ENCODE data around the gene UBN1. TPM values are rescaled to one million over a fixed set of nuclear protein-coding genes. Genes with fewer than 3 reads are reported as not detected.

UBN1 gene
- total RNA-seq, 5 donors from 2014 or later (not counting 1 experiment from before 2014, with no cell fraction given): 41.8 to 53.7 (median 48.2) TPM

- WGBS (ENCODE audit: insufficient coverage): 100% methylated on average over 7 of the region's 7 CpGs
- H3K4me3 Mint-ChIP-seq: no peak overlapping the region
- H3K27me3 Mint-ChIP-seq: no peaks in the 10 kb centered on the region
- Histone ChIP-seq H3K27ac (ENCODE audit: low read length) (no peak overlapping the region), H3K4me3 (ENCODE audit: control insufficient read depth in 1 of 2, extremely low read depth in 1 of 2, low read length in 1 of 2) (no peak overlapping the region), H3K9me3 (no peaks in the 10 kb centered on the region), H3K36me3 (ENCODE audit: control insufficient read depth in 2 of 2, extremely low read depth in 1 of 2, insufficient read depth in 1 of 2, low read length in 1 of 2) (peaks cover 10 to 83% of the 10 kb centered on the region in 2 donors), H3K27me3 (replicated peaks in 1 of 2; ENCODE audit: control insufficient read depth in 2 of 2, extremely low read depth in 1 of 2, insufficient read depth in 2 of 2, low read length in 1 of 2) (no peaks in the 10 kb centered on the region), H3K4me1 (ENCODE audit: control insufficient read depth in 1 of 2, extremely low read depth in 1 of 2, insufficient read depth in 2 of 2, low read length in 2 of 2) (no peaks in the 10 kb centered on the region)
- H3K9me3 Mint-ChIP-seq: no peaks in the 10 kb centered on the region
- ChIA-PET POLR2A (no interaction called here), CTCF (no interaction called here)
- H3K4me1 Mint-ChIP-seq: peaks cover 4 to 20% (median 19%) of the 10 kb centered on the region in 3 donors
- H3K27ac Mint-ChIP-seq: no peak overlapping the region
- DNase-seq: no peak
- ATAC-seq (replicated peaks in 1 of 4): no peak
- peaks cover 42% of the 10 kb centered on the region for H3K36me3 Mint-ChIP-seq
Measured at GRCh38 chr16:4830408-4830807, 16.9 kb upstream of the UBN1 start.

GRCh38 chr16:4831616-4832015 lies 15.7 kb upstream of the UBN1 start:
- ATAC-seq (replicated peaks in 1 of 4) (no peak), DNase-seq (no peak)
- no peaks in the 10 kb centered on the region for H3K27me3 Mint-ChIP-seq
- Histone ChIP-seq H3K36me3 (ENCODE audit: control insufficient read depth in 2 of 2, extremely low read depth in 1 of 2, insufficient read depth in 1 of 2, low read length in 1 of 2) (peaks cover 7 to 83% of the 10 kb centered on the region in 2 donors), H3K4me1 (ENCODE audit: control insufficient read depth in 1 of 2, extremely low read depth in 1 of 2, insufficient read depth in 2 of 2, low read length in 2 of 2) (no peaks in the 10 kb centered on the region), H3K4me3 (ENCODE audit: control insufficient read depth in 1 of 2, extremely low read depth in 1 of 2, low read length in 1 of 2) (no peak overlapping the region), H3K9me3 (no peaks in the 10 kb centered on the region), H3K27ac (ENCODE audit: low read length) (no peak overlapping the region), H3K27me3 (replicated peaks in 1 of 2; ENCODE audit: control insufficient read depth in 2 of 2, extremely low read depth in 1 of 2, insufficient read depth in 2 of 2, low read length in 1 of 2) (no peaks in the 10 kb centered on the region)
- no peak overlapping the region for H3K27ac Mint-ChIP-seq
- 100% methylated on average over 2 of the region's 8 CpGs for WGBS (ENCODE audit: insufficient coverage)
- ChIA-PET POLR2A (no interaction called here), CTCF (no interaction called here)
- H3K9me3 Mint-ChIP-seq: no peaks in the 10 kb centered on the region
- H3K4me3 Mint-ChIP-seq: no peak overlapping the region
- peaks cover 43% of the 10 kb centered on the region for H3K36me3 Mint-ChIP-seq
- peaks cover 10 to 20% (median 19%) of the 10 kb centered on the region in 3 donors for H3K4me1 Mint-ChIP-seq

GRCh38 chr16:4832698-4833343 lies 14.5 kb upstream of the UBN1 start:
- no peak overlapping the region for H3K27ac Mint-ChIP-seq
- Histone ChIP-seq H3K4me1 (ENCODE audit: control insufficient read depth in 1 of 2, extremely low read depth in 1 of 2, insufficient read depth in 2 of 2, low read length in 2 of 2) (no peaks in the 10 kb centered on the region), H3K9me3 (no peaks in the 10 kb centered on the region), H3K27me3 (replicated peaks in 1 of 2; ENCODE audit: control insufficient read depth in 2 of 2, extremely low read depth in 1 of 2, insufficient read depth in 2 of 2, low read length in 1 of 2) (no peaks in the 10 kb centered on the region), H3K36me3 (ENCODE audit: control insufficient read depth in 2 of 2, extremely low read depth in 1 of 2, insufficient read depth in 1 of 2, low read length in 1 of 2) (peaks cover 6 to 83% of the 10 kb centered on the region in 2 donors), H3K27ac (ENCODE audit: low read length) (no peak overlapping the region), H3K4me3 (ENCODE audit: control insufficient read depth in 1 of 2, extremely low read depth in 1 of 2, low read length in 1 of 2) (no peak overlapping the region)
- ATAC-seq (replicated peaks in 1 of 4) (no peak), DNase-seq (no peak)
- no peaks in the 10 kb centered on the region for H3K27me3 Mint-ChIP-seq
- no peaks in the 10 kb centered on the region for H3K9me3 Mint-ChIP-seq
- peaks cover 43% of the 10 kb centered on the region for H3K36me3 Mint-ChIP-seq
- peaks cover 16 to 20% (median 19%) of the 10 kb centered on the region in 3 donors for H3K4me1 Mint-ChIP-seq
- no peak overlapping the region for H3K4me3 Mint-ChIP-seq
- 80% methylated on average over 2 of the region's 6 CpGs for WGBS (ENCODE audit: insufficient coverage)
- CTCF ChIA-PET: no interaction called here
- POLR2A ChIA-PET: no interaction called here

DNA sequence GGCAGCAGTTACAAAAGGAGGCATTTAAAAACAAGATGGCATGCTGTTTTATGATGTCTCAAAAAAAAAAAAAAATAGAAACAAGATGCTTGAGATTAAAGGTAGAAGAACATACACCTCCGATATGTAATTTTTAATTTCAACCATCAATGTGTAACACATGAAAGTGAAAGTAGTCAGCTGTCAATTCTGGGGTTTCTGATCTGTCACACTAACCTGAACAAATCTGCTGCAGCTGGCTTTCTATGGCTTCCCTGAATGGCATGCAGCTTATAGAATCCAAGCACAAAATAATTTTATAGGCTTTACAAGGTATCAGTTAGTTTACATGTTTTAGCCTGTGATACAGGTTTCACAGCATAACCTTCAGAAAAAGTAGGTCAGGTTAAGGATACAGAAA lies 13.7 kb upstream of the UBN1 start:
- CTCF ChIA-PET: no interaction called here
- H3K9me3 Mint-ChIP-seq: no peaks in the 10 kb centered on the region

DNA sequence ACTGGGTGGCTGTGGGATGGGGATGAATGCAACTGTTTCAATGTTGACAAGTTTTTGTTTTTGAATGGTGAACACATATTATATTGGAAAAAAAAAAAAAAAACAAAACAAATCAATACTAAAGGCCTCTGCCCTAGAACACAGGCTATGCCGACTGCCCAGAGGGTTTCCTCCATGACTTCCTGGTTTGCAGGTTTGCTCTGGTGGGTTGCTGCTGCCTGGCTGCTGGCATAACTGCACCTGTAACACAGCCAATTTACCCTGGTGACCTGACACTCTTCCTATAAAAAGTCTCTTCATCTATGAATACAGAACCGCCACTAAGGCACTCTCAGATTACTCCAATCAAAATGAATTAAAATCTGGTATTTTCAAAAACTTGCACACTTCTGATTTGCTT lies 10.6 kb upstream of the UBN1 start:
- CTCF ChIA-PET: no interaction called here
- H3K4me1 Mint-ChIP-seq: peaks cover 20 to 28% (median 24%) of the 10 kb centered on the region in 3 donors
- H3K27ac Mint-ChIP-seq: no peak overlapping the region
- H3K27me3 ChIP-seq (replicated peaks in 1 of 2; ENCODE audit: control insufficient read depth in 2 of 2, extremely low read depth in 1 of 2, insufficient read depth in 2 of 2, low read length in 1 of 2): no peaks in the 10 kb centered on the region
- H3K36me3 ChIP-seq (ENCODE audit: control insufficient read depth in 2 of 2, extremely low read depth in 1 of 2, insufficient read depth in 1 of 2, low read length in 1 of 2): peaks cover 3 to 85% of the 10 kb centered on the region in 2 donors
- WGBS (ENCODE audit: insufficient coverage): 92% methylated on average over 1 of the region's 2 CpGs
- no peaks in the 10 kb centered on the region for H3K4me1 ChIP-seq (ENCODE audit: control insufficient read depth in 1 of 2, extremely low read depth in 1 of 2, insufficient read depth in 2 of 2, low read length in 2 of 2)
- H3K36me3 Mint-ChIP-seq: peaks cover 47% of the 10 kb centered on the region
- no peak overlapping the region for H3K4me3 Mint-ChIP-seq
- ATAC-seq (replicated peaks in 1 of 4) (no peak), DNase-seq (no peak)
- no peaks in the 10 kb centered on the region for H3K27me3 Mint-ChIP-seq
- no peak overlapping the region for H3K27ac ChIP-seq (ENCODE audit: low read length)
- no peaks in the 10 kb centered on the region for H3K9me3 ChIP-seq
- POLR2A ChIA-PET: interaction anchor here in 1 of 2 donors (0.6 kb wide), 1 partner anchor 248 kb away, joined by 3 read pairs; no protein-coding TSS in a partner anchor
- H3K9me3 Mint-ChIP-seq: no peaks in the 10 kb centered on the region
- no peak overlapping the region for H3K4me3 ChIP-seq (ENCODE audit: control insufficient read depth in 1 of 2, extremely low read depth in 1 of 2, low read length in 1 of 2)

More for the DNA sequence above, 13.7 kb upstream of the UBN1 start:
- Mint-ChIP-seq H3K27me3 (no peaks in the 10 kb centered on the region), H3K4me3 (no peak overlapping the region), H3K27ac (no peak overlapping the region), H3K36me3 (peaks cover 44% of the 10 kb centered on the region), H3K4me1 (peaks cover 16 to 20% (median 19%) of the 10 kb centered on the region in 3 donors)
- no CpG with 5 or more reads among the region's 1 CpG for WGBS (ENCODE audit: insufficient coverage)
- POLR2A ChIA-PET: interaction anchor here (0.5 to 0.6 kb wide), 3 partner anchors 13 to 1726 kb away, joined by 3 to 4 read pairs (median 4); no protein-coding TSS in a partner anchor
- Histone ChIP-seq H3K36me3 (ENCODE audit: control insufficient read depth in 2 of 2, extremely low read depth in 1 of 2, insufficient read depth in 1 of 2, low read length in 1 of 2) (peaks cover 6 to 85% of the 10 kb centered on the region in 2 donors), H3K4me1 (ENCODE audit: control insufficient read depth in 1 of 2, extremely low read depth in 1 of 2, insufficient read depth in 2 of 2, low read length in 2 of 2) (no peaks in the 10 kb centered on the region), H3K27me3 (replicated peaks in 1 of 2; ENCODE audit: control insufficient read depth in 2 of 2, extremely low read depth in 1 of 2, insufficient read depth in 2 of 2, low read length in 1 of 2) (no peaks in the 10 kb centered on the region), H3K27ac (ENCODE audit: low read length) (no peak overlapping the region), H3K9me3 (no peaks in the 10 kb centered on the region), H3K4me3 (ENCODE audit: control insufficient read depth in 1 of 2, extremely low read depth in 1 of 2, low read length in 1 of 2) (no peak overlapping the region)
- no peak for ATAC-seq (replicated peaks in 1 of 4)
- no peak for DNase-seq

DNA sequence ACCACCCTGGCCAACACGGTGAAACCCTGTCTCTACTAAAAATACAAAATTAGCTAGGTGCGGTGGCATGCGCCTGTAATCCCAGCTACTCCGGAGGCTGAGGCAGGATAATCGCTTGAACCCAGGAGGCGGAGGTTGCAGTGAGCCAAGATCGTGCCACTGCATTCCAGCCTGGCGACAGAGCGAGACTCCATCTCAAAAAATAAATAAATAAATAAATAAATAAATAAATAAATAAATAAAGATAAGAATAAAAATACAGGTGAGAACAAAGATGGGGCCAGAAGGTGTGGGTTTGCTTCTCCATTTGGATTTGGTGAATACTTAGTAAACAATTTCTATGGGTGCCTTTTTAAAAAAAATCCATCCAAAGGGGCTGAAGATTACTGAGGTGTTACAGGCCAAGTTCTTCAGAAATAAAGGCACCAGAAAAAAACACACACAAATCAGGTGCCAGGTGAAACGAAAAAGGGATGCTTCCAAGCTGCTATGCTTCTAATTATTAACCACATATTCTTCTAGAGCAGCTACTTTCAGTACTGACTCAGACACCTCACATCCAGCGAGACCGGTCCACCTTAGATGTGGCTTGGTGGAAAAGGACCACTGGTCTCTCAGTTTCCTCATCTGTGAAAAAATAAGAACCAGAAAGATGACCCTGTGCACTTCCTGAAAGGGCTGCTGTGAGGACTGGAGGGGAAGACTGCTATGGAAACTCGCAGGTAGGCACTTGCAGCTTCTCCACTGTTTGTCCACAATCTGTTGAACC lies 9.4 kb upstream of the UBN1 start:
- 94% methylated on average over 3 of the region's 13 CpGs for WGBS (ENCODE audit: insufficient coverage)
- no peaks in the 10 kb centered on the region for H3K9me3 Mint-ChIP-seq
- ChIA-PET POLR2A (interaction anchor here in 1 of 2 donors (0.6 kb wide), 1 partner anchor 976 kb away, joined by 4 read pairs; no protein-coding TSS in a partner anchor), CTCF (no interaction called here)
- Histone ChIP-seq H3K4me1 (ENCODE audit: control insufficient read depth in 1 of 2, extremely low read depth in 1 of 2, insufficient read depth in 2 of 2, low read length in 2 of 2) (no peaks in the 10 kb centered on the region), H3K9me3 (no peaks in the 10 kb centered on the region), H3K27ac (ENCODE audit: low read length) (no peak overlapping the region), H3K4me3 (ENCODE audit: control insufficient read depth in 1 of 2, extremely low read depth in 1 of 2, low read length in 1 of 2) (no peak overlapping the region), H3K27me3 (replicated peaks in 1 of 2; ENCODE audit: control insufficient read depth in 2 of 2, extremely low read depth in 1 of 2, insufficient read depth in 2 of 2, low read length in 1 of 2) (no peaks in the 10 kb centered on the region), H3K36me3 (ENCODE audit: control insufficient read depth in 2 of 2, extremely low read depth in 1 of 2, insufficient read depth in 1 of 2, low read length in 1 of 2) (peaks cover 3 to 82% of the 10 kb centered on the region in 2 donors)
- peaks cover 16 to 24% (median 20%) of the 10 kb centered on the region in 3 donors for H3K4me1 Mint-ChIP-seq
- no peak overlapping the region for H3K27ac Mint-ChIP-seq
- H3K36me3 Mint-ChIP-seq: peaks cover 44% of the 10 kb centered on the region
- H3K27me3 Mint-ChIP-seq: no peaks in the 10 kb centered on the region
- H3K4me3 Mint-ChIP-seq: no peak overlapping the region
- DNase-seq: no peak
- no peak for ATAC-seq (replicated peaks in 1 of 4)
